Measurements from ENCODE around the gene NPHS1.

DNA sequence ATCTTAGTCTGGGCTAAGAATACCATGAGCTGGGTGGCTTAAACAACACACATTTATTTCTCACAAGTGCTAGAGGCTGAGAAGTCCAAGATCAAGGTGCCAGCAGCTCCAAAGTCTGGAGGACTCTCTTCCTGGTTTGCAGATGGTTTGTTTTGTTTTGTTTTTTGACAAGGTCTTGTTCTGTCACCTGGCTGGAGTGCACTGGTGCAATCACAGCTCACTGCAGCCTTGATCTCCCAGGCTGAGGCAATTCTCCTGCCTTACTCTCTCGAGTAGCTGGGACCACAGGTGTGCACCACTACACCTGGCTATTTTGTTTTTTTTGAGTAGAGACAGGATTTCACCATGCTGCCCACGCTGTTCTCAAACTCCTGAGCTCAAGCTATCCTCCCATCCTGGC, 31.6 kb upstream of the NPHS1 start:
- TF ChIP-seq, protein P1, sequence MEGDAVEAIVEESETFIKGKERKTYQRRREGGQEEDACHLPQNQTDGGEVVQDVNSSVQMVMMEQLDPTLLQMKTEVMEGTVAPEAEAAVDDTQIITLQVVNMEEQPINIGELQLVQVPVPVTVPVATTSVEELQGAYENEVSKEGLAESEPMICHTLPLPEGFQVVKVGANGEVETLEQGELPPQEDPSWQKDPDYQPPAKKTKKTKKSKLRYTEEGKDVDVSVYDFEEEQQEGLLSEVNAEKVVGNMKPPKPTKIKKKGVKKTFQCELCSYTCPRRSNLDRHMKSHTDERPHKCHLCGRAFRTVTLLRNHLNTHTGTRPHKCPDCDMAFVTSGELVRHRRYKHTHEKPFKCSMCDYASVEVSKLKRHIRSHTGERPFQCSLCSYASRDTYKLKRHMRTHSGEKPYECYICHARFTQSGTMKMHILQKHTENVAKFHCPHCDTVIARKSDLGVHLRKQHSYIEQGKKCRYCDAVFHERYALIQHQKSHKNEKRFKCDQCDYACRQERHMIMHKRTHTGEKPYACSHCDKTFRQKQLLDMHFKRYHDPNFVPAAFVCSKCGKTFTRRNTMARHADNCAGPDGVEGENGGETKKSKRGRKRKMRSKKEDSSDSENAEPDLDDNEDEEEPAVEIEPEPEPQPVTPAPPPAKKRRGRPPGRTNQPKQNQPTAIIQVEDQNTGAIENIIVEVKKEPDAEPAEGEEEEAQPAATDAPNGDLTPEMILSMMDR (IDR thresholded peaks at IDR 0.05): no peak
- no peak for TF ChIP-seq POLR2A (IDR thresholded peaks at IDR 0.05)
